ENCODE data around the gene THSD7B.

THSD7B gene

GRCh38 chr2:137654046-137654445 lies 888.7 kb downstream of the THSD7B start:
- Histone ChIP-seq H3K27ac (no peak overlapping the region), H3K79me2 (ENCODE audit: insufficient read depth, low read depth) (no peaks in the 10 kb centered on the region), H2AFZ (ENCODE audit: low read depth) (no peak overlapping the region), H3K4me2 (no peak overlapping the region), H3K4me3 (IDR thresholded peaks at IDR 0.05; ENCODE audit: insufficient read depth, low read depth, low read length) (no peak overlapping the region), H3K4me1 (ENCODE audit: low read depth, poor library complexity, severe bottlenecking) (no peaks in the 10 kb centered on the region), H4K20me1 (ENCODE audit: insufficient read depth) (no peaks in the 10 kb centered on the region), H3K27me3 (ENCODE audit: insufficient read depth, low read depth) (no peaks in the 10 kb centered on the region), H3K36me3 (ENCODE audit: insufficient read depth) (no peaks in the 10 kb centered on the region), H3K9ac (no peak overlapping the region)
- TF ChIP-seq CTCF (conservative IDR thresholded peaks at IDR 0.05; ENCODE audit: low read depth, low read length) = no peak

GRCh38 chr2:137655814-137656213 lies 890.5 kb downstream of the THSD7B start:
- no peak overlapping the region for H2AFZ ChIP-seq (ENCODE audit: low read depth)
- H3K4me3 ChIP-seq (IDR thresholded peaks at IDR 0.05; ENCODE audit: insufficient read depth, low read depth, low read length) = no peak overlapping the region
- H3K36me3 ChIP-seq (ENCODE audit: insufficient read depth) = no peaks in the 10 kb centered on the region
- H4K20me1 ChIP-seq (ENCODE audit: insufficient read depth) = no peaks in the 10 kb centered on the region
- no peak overlapping the region for H3K9ac ChIP-seq
- no peak overlapping the region for H3K27ac ChIP-seq
- H3K79me2 ChIP-seq (ENCODE audit: insufficient read depth, low read depth) = no peaks in the 10 kb centered on the region
- no peak for TF ChIP-seq CTCF (conservative IDR thresholded peaks at IDR 0.05; ENCODE audit: low read depth, low read length)
- no peaks in the 10 kb centered on the region for H3K4me1 ChIP-seq (ENCODE audit: low read depth, poor library complexity, severe bottlenecking)
- H3K27me3 ChIP-seq (ENCODE audit: insufficient read depth, low read depth) = no peaks in the 10 kb centered on the region
- no peak overlapping the region for H3K4me2 ChIP-seq

- no peak overlapping the region for H3K4me2 ChIP-seq
- H3K27me3 ChIP-seq (ENCODE audit: insufficient read depth, low read depth) = no peaks in the 10 kb centered on the region
- no peaks in the 10 kb centered on the region for H4K20me1 ChIP-seq (ENCODE audit: insufficient read depth)
- no peak overlapping the region for H3K27ac ChIP-seq
- no peaks in the 10 kb centered on the region for H3K36me3 ChIP-seq (ENCODE audit: insufficient read depth)
- no peak overlapping the region for H2AFZ ChIP-seq (ENCODE audit: low read depth)
- no peak overlapping the region for H3K9ac ChIP-seq
- no peaks in the 10 kb centered on the region for H3K4me1 ChIP-seq (ENCODE audit: low read depth, poor library complexity, severe bottlenecking)
- no peak for TF ChIP-seq CTCF (conservative IDR thresholded peaks at IDR 0.05; ENCODE audit: low read depth, low read length)
- H3K79me2 ChIP-seq (ENCODE audit: insufficient read depth, low read depth) = no peaks in the 10 kb centered on the region
- H3K4me3 ChIP-seq (IDR thresholded peaks at IDR 0.05; ENCODE audit: insufficient read depth, low read depth, low read length) = no peak overlapping the region
Measured at GRCh38 chr2:137658433-137658832, 893.1 kb downstream of the THSD7B start.

GRCh38 chr2:137659616-137660015 lies 894.3 kb downstream of the THSD7B start:
- H3K4me3 ChIP-seq (IDR thresholded peaks at IDR 0.05; ENCODE audit: insufficient read depth, low read depth, low read length) = no peak overlapping the region
- H3K4me1 ChIP-seq (ENCODE audit: low read depth, poor library complexity, severe bottlenecking) = no peaks in the 10 kb centered on the region
- no peaks in the 10 kb centered on the region for H4K20me1 ChIP-seq (ENCODE audit: insufficient read depth)
- H3K36me3 ChIP-seq (ENCODE audit: insufficient read depth) = no peaks in the 10 kb centered on the region
- no peaks in the 10 kb centered on the region for H3K79me2 ChIP-seq (ENCODE audit: insufficient read depth, low read depth)
- H3K9ac ChIP-seq = no peak overlapping the region
- no peak overlapping the region for H3K4me2 ChIP-seq
- no peak overlapping the region for H2AFZ ChIP-seq (ENCODE audit: low read depth)
- H3K27me3 ChIP-seq (ENCODE audit: insufficient read depth, low read depth) = no peaks in the 10 kb centered on the region
- H3K27ac ChIP-seq = no peak overlapping the region
- TF ChIP-seq CTCF (conservative IDR thresholded peaks at IDR 0.05; ENCODE audit: low read depth, low read length) = no peak

Data from KMS-11 (cell line).